ENCODE results near the gene SOWAHA. TPM values are rescaled to one million over a fixed set of nuclear protein-coding genes. Genes with fewer than 3 reads are reported as not detected.

SOWAHA gene
- total RNA-seq, 1 experiment from 2014 or later = 3.7 TPM

DNA sequence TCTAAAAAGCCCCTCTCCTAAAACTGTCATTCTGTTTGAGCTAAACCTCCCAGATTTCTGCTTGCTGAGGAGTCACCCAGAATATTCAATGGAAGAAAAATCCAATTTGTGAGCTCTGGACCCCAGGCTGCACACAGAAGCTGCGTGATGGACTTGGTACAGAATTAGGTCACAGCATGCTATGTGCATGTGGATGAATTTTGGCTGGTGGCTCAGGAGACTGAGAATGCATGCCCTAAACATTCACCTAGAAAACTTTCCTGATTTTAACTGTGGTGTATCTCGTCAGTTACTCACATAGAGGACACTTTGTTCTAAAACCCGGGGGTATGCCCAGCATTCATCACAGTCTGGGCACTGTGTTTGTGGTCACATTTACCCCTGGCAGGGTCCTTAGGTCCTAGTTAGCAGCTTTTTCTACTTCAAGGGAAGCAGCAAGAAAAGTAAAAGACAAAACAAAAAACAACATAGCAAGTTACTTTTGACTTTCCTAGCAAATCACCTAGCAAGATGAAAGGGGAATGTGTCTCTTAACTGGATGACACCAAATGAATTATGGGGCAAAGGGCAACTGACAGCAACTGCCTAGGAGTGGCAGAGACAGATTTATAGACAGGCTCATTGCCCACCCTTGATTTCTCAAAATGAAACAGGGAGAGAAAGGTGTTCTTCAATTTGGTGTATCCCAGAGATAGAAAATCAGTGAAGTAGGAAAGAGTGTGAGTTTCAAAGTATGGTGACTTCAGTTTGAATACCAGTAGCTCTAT is 25.6 kb downstream of the SOWAHA start:
- H3K4me3 ChIP-seq (ENCODE audit: low read depth, low read length) = no peak overlapping the region
- CTCF ChIA-PET = interaction anchor here (0.9 kb wide), 1 partner anchor 9 kb away, joined by 3 read pairs; the partner anchor contains the start of gene SHROOM1
- DNase-seq = no peak
- BruUV-seq (replicated peaks) = no TSS peak
- Mint-ChIP-seq H3K4me3 (ENCODE audit: unreplicated experiment) (no peak overlapping the region), H3K27me3 (ENCODE audit: insufficient read depth, unreplicated experiment) (no peaks in the 10 kb centered on the region), H3K36me3 (ENCODE audit: insufficient read depth, unreplicated experiment) (peaks cover 7% of the 10 kb centered on the region), H3K4me1 (ENCODE audit: low read depth, unreplicated experiment) (peaks cover 35% of the 10 kb centered on the region), H3K27ac (ENCODE audit: unreplicated experiment) (peak overlapping the region; percentile 55), H3K9me3 (ENCODE audit: unreplicated experiment) (no peaks in the 10 kb centered on the region)
- intact Hi-C loops (cut with micrococcal nuclease; ENCODE audit: unreplicated experiment) = loop anchor here (2.0 kb wide), 1 partner anchor 28 kb away; the partner anchor contains the start of genes GDF9 and UQCRQ
- peaks cover 37% of the 10 kb centered on the region for H3K4me1 ChIP-seq
- TF ChIP-seq, protein P1, sequence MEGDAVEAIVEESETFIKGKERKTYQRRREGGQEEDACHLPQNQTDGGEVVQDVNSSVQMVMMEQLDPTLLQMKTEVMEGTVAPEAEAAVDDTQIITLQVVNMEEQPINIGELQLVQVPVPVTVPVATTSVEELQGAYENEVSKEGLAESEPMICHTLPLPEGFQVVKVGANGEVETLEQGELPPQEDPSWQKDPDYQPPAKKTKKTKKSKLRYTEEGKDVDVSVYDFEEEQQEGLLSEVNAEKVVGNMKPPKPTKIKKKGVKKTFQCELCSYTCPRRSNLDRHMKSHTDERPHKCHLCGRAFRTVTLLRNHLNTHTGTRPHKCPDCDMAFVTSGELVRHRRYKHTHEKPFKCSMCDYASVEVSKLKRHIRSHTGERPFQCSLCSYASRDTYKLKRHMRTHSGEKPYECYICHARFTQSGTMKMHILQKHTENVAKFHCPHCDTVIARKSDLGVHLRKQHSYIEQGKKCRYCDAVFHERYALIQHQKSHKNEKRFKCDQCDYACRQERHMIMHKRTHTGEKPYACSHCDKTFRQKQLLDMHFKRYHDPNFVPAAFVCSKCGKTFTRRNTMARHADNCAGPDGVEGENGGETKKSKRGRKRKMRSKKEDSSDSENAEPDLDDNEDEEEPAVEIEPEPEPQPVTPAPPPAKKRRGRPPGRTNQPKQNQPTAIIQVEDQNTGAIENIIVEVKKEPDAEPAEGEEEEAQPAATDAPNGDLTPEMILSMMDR (IDR thresholded peaks at IDR 0.05; ENCODE audit: insufficient read depth in 1 of 2, low read depth in 1 of 2, low read length in 1 of 2, severe bottlenecking in 1 of 2, unreplicated experiment in 1 of 2) = no peak
- H3K27me3 ChIP-seq (replicated peaks; ENCODE audit: control insufficient read depth, insufficient read depth, low read length) = no peaks in the 10 kb centered on the region
- no peaks in the 10 kb centered on the region for H3K9me3 ChIP-seq
- no peaks in the 10 kb centered on the region for H3K36me3 ChIP-seq (ENCODE audit: control insufficient read depth, insufficient read depth, low read length)
- POLR2A ChIA-PET = interaction anchor here (0.9 kb wide), 1 partner anchor 282 kb away, joined by 3 read pairs; the partner anchor contains the start of gene RAD50

DNA sequence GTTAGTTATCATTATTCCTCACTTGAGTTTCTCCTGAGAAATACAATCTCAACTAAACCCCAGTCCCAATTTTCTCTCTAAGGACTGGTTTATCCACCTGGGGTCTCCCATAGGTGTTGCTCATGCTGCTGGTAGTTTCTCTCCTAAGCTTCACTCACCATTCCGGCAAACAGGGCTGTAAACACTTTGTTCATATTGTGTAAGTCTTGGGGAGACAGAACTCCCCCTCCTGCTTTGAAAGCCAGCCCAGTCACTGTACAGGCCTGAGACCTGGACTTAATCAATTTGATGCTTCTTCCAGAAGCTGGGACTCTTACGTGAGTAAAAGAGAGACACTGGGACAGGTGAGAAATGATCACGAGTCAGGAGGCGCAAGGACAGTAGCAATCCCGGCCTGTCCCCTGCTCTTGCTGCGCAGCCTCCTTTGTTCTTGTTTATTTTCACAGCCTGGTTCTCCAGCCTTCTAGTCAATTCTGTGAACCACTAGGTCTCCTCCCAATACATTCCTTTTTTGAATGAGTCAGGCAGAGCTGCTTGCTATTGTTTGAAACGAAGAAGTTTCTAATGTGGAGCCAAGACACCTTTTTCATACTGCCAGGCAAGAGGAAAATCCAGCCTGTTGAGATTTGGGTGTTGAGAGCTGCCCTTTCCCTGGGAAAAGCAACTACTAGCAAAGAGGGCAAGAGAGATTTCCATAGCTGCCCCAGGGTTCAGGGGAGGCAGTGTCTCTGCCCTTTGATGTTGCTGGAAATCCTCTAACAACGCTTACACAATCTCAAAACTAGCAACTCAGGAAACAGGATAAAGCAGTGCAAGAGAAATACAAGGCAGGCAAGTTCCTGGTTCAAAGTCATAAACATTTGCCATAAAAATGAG is 26.6 kb downstream of the SOWAHA start:
- Mint-ChIP-seq H3K27me3 (ENCODE audit: insufficient read depth, unreplicated experiment) (no peaks in the 10 kb centered on the region), H3K4me3 (ENCODE audit: unreplicated experiment) (no peak overlapping the region), H3K4me1 (ENCODE audit: low read depth, unreplicated experiment) (peaks cover 35% of the 10 kb centered on the region), H3K9me3 (ENCODE audit: unreplicated experiment) (no peaks in the 10 kb centered on the region), H3K36me3 (ENCODE audit: insufficient read depth, unreplicated experiment) (peaks cover 7% of the 10 kb centered on the region), H3K27ac (ENCODE audit: unreplicated experiment) (peak overlapping the region; percentile 55)
- no TSS peak for BruUV-seq (replicated peaks)
- DNase-seq = peak in 1 of 2 experiments; percentile 52
- Histone ChIP-seq H3K27me3 (replicated peaks; ENCODE audit: control insufficient read depth, insufficient read depth, low read length) (no peaks in the 10 kb centered on the region), H3K4me3 (ENCODE audit: low read depth, low read length) (no peak overlapping the region), H3K36me3 (ENCODE audit: control insufficient read depth, insufficient read depth, low read length) (no peaks in the 10 kb centered on the region), H3K4me1 (peaks cover 37% of the 10 kb centered on the region), H3K9me3 (no peaks in the 10 kb centered on the region)
- ChIA-PET CTCF (interaction anchor here (1.0 kb wide), 2 partner anchors 26 to 32 kb away, joined by 4 to 5 read pairs; partner anchors contain the start of gene GDF9), POLR2A (interaction anchor here (1.0 kb wide), 1 partner anchor 26 kb away, joined by 4 read pairs; the partner anchor contains the start of genes GDF9 and UQCRQ)
- TF ChIP-seq, protein P1 (IDR thresholded peaks at IDR 0.05; ENCODE audit: insufficient read depth in 1 of 2, low read depth in 1 of 2, low read length in 1 of 2, severe bottlenecking in 1 of 2, unreplicated experiment in 1 of 2) = no peak
- intact Hi-C loops (cut with micrococcal nuclease; ENCODE audit: unreplicated experiment) = loop anchor here (2.0 kb wide), 1 partner anchor 27 kb away; the partner anchor contains the start of genes GDF9 and UQCRQ

DNA sequence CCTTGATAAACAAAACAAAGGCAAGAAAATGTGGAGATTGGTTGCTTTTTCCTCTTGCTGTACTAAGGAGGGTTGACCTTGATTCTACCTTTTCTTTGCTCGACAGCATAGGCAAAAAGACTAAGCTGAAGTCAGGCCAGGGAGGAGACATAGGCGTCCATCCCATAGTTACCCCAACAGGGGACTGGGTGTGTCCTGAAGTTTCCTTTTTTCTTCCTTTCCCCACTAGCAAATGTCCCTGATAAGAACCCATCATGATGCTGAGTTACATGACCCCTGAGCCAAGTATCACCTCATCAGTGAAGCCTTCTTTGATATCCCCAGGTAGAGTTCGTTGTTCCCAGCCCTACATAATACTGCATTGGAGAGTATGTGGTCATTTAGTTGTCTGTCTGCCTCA is 27.2 kb downstream of the SOWAHA start:
- no peaks in the 10 kb centered on the region for H3K9me3 ChIP-seq
- peaks cover 35% of the 10 kb centered on the region for H3K4me1 Mint-ChIP-seq (ENCODE audit: low read depth, unreplicated experiment)
- H3K4me1 ChIP-seq = peaks cover 37% of the 10 kb centered on the region
- BruUV-seq (replicated peaks) = no TSS peak
- H3K4me3 Mint-ChIP-seq (ENCODE audit: unreplicated experiment) = no peak overlapping the region
- TF ChIP-seq, protein P1 (IDR thresholded peaks at IDR 0.05; ENCODE audit: insufficient read depth in 1 of 2, low read depth in 1 of 2, low read length in 1 of 2, severe bottlenecking in 1 of 2, unreplicated experiment in 1 of 2) = no peak
- peaks cover 7% of the 10 kb centered on the region for H3K36me3 Mint-ChIP-seq (ENCODE audit: insufficient read depth, unreplicated experiment)
- DNase-seq = no peak
- H3K4me3 ChIP-seq (ENCODE audit: low read depth, low read length) = no peak overlapping the region
- intact Hi-C loops (cut with micrococcal nuclease; ENCODE audit: unreplicated experiment) = no loop called here
- H3K27me3 Mint-ChIP-seq (ENCODE audit: insufficient read depth, unreplicated experiment) = no peaks in the 10 kb centered on the region
- H3K36me3 ChIP-seq (ENCODE audit: control insufficient read depth, insufficient read depth, low read length) = no peaks in the 10 kb centered on the region
- no peaks in the 10 kb centered on the region for H3K27me3 ChIP-seq (replicated peaks; ENCODE audit: control insufficient read depth, insufficient read depth, low read length)
- peak overlapping the region; percentile 55 for H3K27ac Mint-ChIP-seq (ENCODE audit: unreplicated experiment)
- POLR2A ChIA-PET = interaction anchor here (1.0 kb wide), 1 partner anchor 26 kb away, joined by 4 read pairs; the partner anchor contains the start of genes GDF9 and UQCRQ
- H3K9me3 Mint-ChIP-seq (ENCODE audit: unreplicated experiment) = no peaks in the 10 kb centered on the region
- CTCF ChIA-PET = interaction anchor here (1.0 kb wide), 2 partner anchors 26 to 33 kb away, joined by 4 to 5 read pairs; partner anchors contain the start of gene GDF9

Data from Caco-2 (cell line).